ENCODE data around the gene VRK1.

GRCh38 chr14:96782436-96782835, 14.7 kb upstream of the VRK1 start:
- TF ChIP-seq ZNF8 (CRISPR knock-in tag; IDR thresholded peaks at IDR 0.05) (no peak), CREB5 (CRISPR knock-in tag; IDR thresholded peaks at IDR 0.05; ENCODE audit: low read depth) (no peak), PPARA (CRISPR knock-in tag; IDR thresholded peaks at IDR 0.05; ENCODE audit: borderline replicate concordance) (no peak)

All from SK-N-SH treated with all-trans-retinoic acid at 6 μM for 48 hours (cell line).